HepG2 (cell line): ENCODE measurements around the gene METRN. TPM values are rescaled to one million over a fixed set of nuclear protein-coding genes. Genes with fewer than 3 reads are reported as not detected.
A peak's percentile ranks its signal among the peaks of the same experiment; 100 is the strongest.

ENCODE experiments used
- ATAC-seq: fragments of 200-7000 bp; cut with Tn5 transposase; 3 replicates; pipeline ENCODE4 v1.9.1; 2020; ENCODE audit warnings: mild to moderate bottlenecking, moderate library complexity
- BruUV-seq: library from RNA; stranded (reverse); fragments of 400-500 nt; replicated peaks from 2 replicates; lab custom pipeline; 2021; lab: Mats Ljungman, UMichigan
- CTCF ChIA-PET: fragments of 300-600 bp; formaldehyde crosslinking; extraction: SDS; loops from one replicate; lab custom pipeline; 2021; ENCODE audit warnings: low total read pairs, inconsistent platforms, low intra/inter-chr PET ratio; lab: Yijun Ruan, JAX
- POLR2A ChIA-PET: fragments of 350-600 bp; sonication (Branson Sonifier 250); formaldehyde crosslinking; loops from one replicate; lab custom pipeline; 2020; ENCODE audit warnings: antibody characterized with exemption, inconsistent platforms; lab: Yijun Ruan, JAX
- DNase-seq: peaks from one replicate; pipeline ENCODE4 v3.0.0-alpha.2; 2015; ENCODE audit warnings: low spot score
- FAIRE-seq: peaks from 3 replicates; lab custom pipeline; 2011; peaks lifted over from hg19 to GRCh38; lab: Jason Lieb, UNC
- H2AFZ ChIP-seq: one replicate; pipeline ENCODE4 v1.6.1; 2011; ENCODE audit warnings: low read length, inconsistent platforms
- H3K27ac ChIP-seq: fragments of 300-600 bp; 3 replicates; pipeline ENCODE4 v1.8.0; 2011; ENCODE audit warnings: mixed run types, mild to moderate bottlenecking, mixed read lengths, low read length, inconsistent platforms; ENCODE audit not compliant: insufficient read depth; ENCODE audit errors: extremely low read length
- H3K27me3 ChIP-seq, 2 experiments: fragments of 200-600 bp in 1 of 2; 2 replicates in 1 of 2; 3 replicates in 1 of 2; pipeline versions ENCODE4 v1.6.0 to v1.8.0; 2011; ENCODE audit warnings: low read length in 2 of 2, mild to moderate bottlenecking in 2 of 2, moderate library complexity in 2 of 2, inconsistent platforms in 1 of 2; ENCODE audit not compliant: insufficient read depth in 2 of 2, control insufficient read depth in 1 of 2
- H3K36me3 ChIP-seq, 2 experiments: fragments of 200-600 bp in 1 of 2; replicated peaks in 1 of 2; 2 replicates in 1 of 2; 3 replicates in 1 of 2; pipeline versions ENCODE4 v1.5.1 to v1.8.0; 2011; ENCODE audit warnings: low read length in 2 of 2, inconsistent platforms in 1 of 2; ENCODE audit not compliant: insufficient read depth in 2 of 2, control insufficient read depth in 1 of 2
- H3K4me1 ChIP-seq: 2 replicates; pipeline ENCODE4 v1.5.1; 2012; ENCODE audit warnings: low read length, inconsistent platforms; ENCODE audit not compliant: insufficient read depth
- H3K4me2 ChIP-seq: 2 replicates; pipeline ENCODE4 v1.6.0; 2011; ENCODE audit warnings: low read depth, low read length, inconsistent platforms
- H3K4me3 ChIP-seq, 3 experiments: fragments of 200-600 bp in 1 of 3; sonication (generic), shearing (Covaris generic) in 1 of 3; replicated peaks in 1 of 3; 2 replicates each; pipeline ENCODE4 v1.5.1; 2011 to 2016; ENCODE audit warnings: low read length in 3 of 3, inconsistent platforms in 2 of 3, low read depth in 2 of 3, mild to moderate bottlenecking in 2 of 3, control low read depth in 1 of 3, mixed read lengths in 1 of 3; ENCODE audit not compliant: insufficient read depth in 1 of 3
- H3K79me2 ChIP-seq: one replicate; pipeline ENCODE4 v1.6.1; 2011; ENCODE audit warnings: low read length, inconsistent platforms; ENCODE audit not compliant: insufficient read depth
- H3K9ac ChIP-seq: 2 replicates; pipeline ENCODE4 v1.6.0; 2011; ENCODE audit warnings: mild to moderate bottlenecking, low read depth, low read length, inconsistent platforms; ENCODE audit not compliant: insufficient read depth
- H3K9me3 ChIP-seq: 2 replicates; pipeline ENCODE4 v1.5.1; 2012; ENCODE audit warnings: mild to moderate bottlenecking, low read length
- H4K20me1 ChIP-seq: 2 replicates; pipeline ENCODE4 v1.6.0; 2011; ENCODE audit warnings: inconsistent platforms, mild to moderate bottlenecking, low read length, moderate library complexity; ENCODE audit not compliant: insufficient read depth
- AGO2 ChIP-seq: fragments of 200-400 bp; formaldehyde crosslinking; optimal IDR thresholded peaks from 2 replicates; pipeline ENCODE3; 2017; ENCODE audit warnings: mild to moderate bottlenecking, low read depth, low read length, moderate library complexity
- FUBP1 ChIP-seq: sonication (generic); formaldehyde crosslinking; IDR thresholded peaks from 2 replicates; pipeline ENCODE4 v1.5.1; 2020; ENCODE audit warnings: missing genetic modification reagents, mild to moderate bottlenecking, borderline replicate concordance
- GABPB1 ChIP-seq: IDR thresholded peaks from 2 replicates; pipeline ENCODE4 v1.6.1; 2016; ENCODE audit warnings: mild to moderate bottlenecking, missing genetic modification reagents, moderate library complexity, missing compliant biosample characterization
- SETDB1 ChIP-seq: sonication (generic); formaldehyde crosslinking; IDR thresholded peaks from 2 replicates; pipeline ENCODE4 v1.5.1; 2020; ENCODE audit warnings: missing genetic modification reagents, mild to moderate bottlenecking, borderline replicate concordance
- TAF15 ChIP-seq: fragments of 200-400 bp; formaldehyde crosslinking; IDR thresholded peaks from one replicate; pipeline ENCODE4 v1.6.1; 2018; ENCODE audit warnings: mild to moderate bottlenecking, low read depth, low read length; ENCODE audit not compliant: poor library complexity, severe bottlenecking
- TGIF2 ChIP-seq: IDR thresholded peaks from 2 replicates; pipeline ENCODE4 v1.6.1; 2016; ENCODE audit warnings: control low read depth, missing compliant biosample characterization
- ZBTB7A ChIP-seq: sonication (generic); formaldehyde crosslinking; IDR thresholded peaks from 2 replicates; pipeline ENCODE4 v1.8.0; 2022; ENCODE audit warnings: mild to moderate bottlenecking, missing genetic modification reagents
- ZNF180 ChIP-seq: sonication (generic); formaldehyde crosslinking; IDR thresholded peaks from 2 replicates; pipeline ENCODE4 v1.4.0; 2020; ENCODE audit warnings: low read depth, missing genetic modification reagents, borderline replicate concordance
- ZNF292 ChIP-seq: sonication (generic); formaldehyde crosslinking; IDR thresholded peaks from 2 replicates; pipeline ENCODE4 v1.8.1; 2022; ENCODE audit warnings: mild to moderate bottlenecking, low read depth, missing genetic modification reagents, borderline replicate concordance
- ZNF383 ChIP-seq: sonication (generic); formaldehyde crosslinking; IDR thresholded peaks from 2 replicates; pipeline ENCODE4 v1.4.0; 2020; ENCODE audit warnings: missing genetic modification reagents, mild to moderate bottlenecking, borderline replicate concordance
- ZNF615 ChIP-seq: sonication (generic); formaldehyde crosslinking; IDR thresholded peaks from 2 replicates; pipeline ENCODE4 v1.5.0; 2020; ENCODE audit warnings: mild to moderate bottlenecking, missing genetic modification reagents, borderline replicate concordance
- WGBS: methylation state at CpG from one replicate; pipeline ENCODE4 v1.1.6; 2017; ENCODE audit warnings: low lambda C conversion rate; 5-methylcytosine and 5-hydroxymethylcytosine counted together
- in situ Hi-C: cut with HindIII; loops from 2 replicates; pipeline ENCODE4 v1.10.0; 2017; ENCODE audit warnings: low pct_unique_long_range_greater_than_20kb; ENCODE audit not compliant: extremely low pct_ligation_motif_present
- intact Hi-C: fragments of 100-400 bp; cut with micrococcal nuclease; formaldehyde crosslinking; loops from one replicate; pipeline ENCODE4 v1.10.0; 2022; ENCODE audit not compliant: unreplicated experiment
- polyA plus RNA-seq, 8 experiments: library from polyadenylated mRNA; depleted of rRNA in 3 of 8; stranded (reverse) in 7 of 8; unstranded in 1 of 8; fragments of >200 nt; fragmentation: Illumina TruSeq in 4 of 8; extraction: Trizol in 4 of 8; gene quantifications; 2 replicates each; pipeline versions ENCODE4 v1.2.1 to v1.2.3, GENCODE V29; 2011 to 2016; ENCODE audit warnings: low read depth in 4 of 8, missing spikeins in 1 of 8, mixed read lengths in 1 of 8; ENCODE audit not compliant: insufficient read depth in 1 of 8
- total RNA-seq, 5 experiments: library from RNA; depleted of rRNA; stranded (reverse); fragments of >200 nt; fragmentation: Illumina TruSeq; extraction: Trizol; gene quantifications; 2 replicates each; pipeline ENCODE4 v1.2.3, GENCODE V29; 2016; ENCODE audit warnings: low read depth in 1 of 5
- TF ChIP-seq, protein P1 (sequence below): sonication (generic); formaldehyde crosslinking; IDR thresholded peaks from 2 replicates; pipeline ENCODE4 v1.4.0; 2020; ENCODE audit warnings: missing genetic modification reagents, borderline replicate concordance
- TF ChIP-seq, protein P2 (sequence below): sonication (generic); formaldehyde crosslinking; IDR thresholded peaks from 2 replicates; pipeline ENCODE4 v1.4.0; 2020; ENCODE audit warnings: mild to moderate bottlenecking, missing genetic modification reagents

The METRN gene
- total and polyA plus RNA-seq, 2 of the 13 experiments (the other 11 are each of a cell fraction or from before 2014, with no cell fraction given), result 25.5 to 46.1 TPM

DNA sequence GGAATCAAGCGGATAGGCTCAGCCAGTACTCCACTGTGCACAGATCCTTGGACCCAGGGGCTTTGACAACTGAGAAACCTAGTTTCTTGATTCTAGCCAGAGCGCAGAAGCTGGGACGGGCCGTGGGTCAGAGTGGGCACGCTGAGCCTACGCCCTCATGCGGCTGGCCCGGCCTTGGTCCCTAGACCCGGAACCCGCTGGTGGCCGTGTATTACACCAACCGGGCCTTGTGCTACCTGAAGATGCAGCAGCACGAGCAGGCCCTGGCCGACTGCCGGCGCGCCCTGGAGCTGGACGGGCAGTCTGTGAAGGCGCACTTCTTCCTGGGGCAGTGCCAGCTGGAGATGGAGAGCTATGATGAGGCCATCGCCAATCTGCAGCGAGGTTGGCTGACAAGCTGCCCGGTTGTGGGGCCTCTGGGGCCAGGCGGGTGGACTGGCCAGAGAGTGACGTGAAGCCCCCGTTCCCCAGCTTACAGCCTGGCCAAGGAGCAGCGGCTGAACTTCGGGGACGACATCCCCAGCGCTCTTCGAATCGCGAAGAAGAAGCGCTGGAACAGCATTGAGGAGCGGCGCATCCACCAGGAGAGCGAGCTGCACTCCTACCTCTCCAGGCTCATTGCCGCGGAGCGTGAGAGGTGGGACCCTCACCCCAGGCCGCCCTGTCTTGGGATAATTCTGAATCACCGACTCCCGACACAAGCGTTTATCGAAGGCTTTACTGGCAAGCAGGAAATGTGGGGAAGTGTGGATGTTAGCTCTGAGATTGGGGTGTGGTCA, 33.8 kb upstream of the METRN start (continued):
- TF ChIP-seq, protein P1, sequence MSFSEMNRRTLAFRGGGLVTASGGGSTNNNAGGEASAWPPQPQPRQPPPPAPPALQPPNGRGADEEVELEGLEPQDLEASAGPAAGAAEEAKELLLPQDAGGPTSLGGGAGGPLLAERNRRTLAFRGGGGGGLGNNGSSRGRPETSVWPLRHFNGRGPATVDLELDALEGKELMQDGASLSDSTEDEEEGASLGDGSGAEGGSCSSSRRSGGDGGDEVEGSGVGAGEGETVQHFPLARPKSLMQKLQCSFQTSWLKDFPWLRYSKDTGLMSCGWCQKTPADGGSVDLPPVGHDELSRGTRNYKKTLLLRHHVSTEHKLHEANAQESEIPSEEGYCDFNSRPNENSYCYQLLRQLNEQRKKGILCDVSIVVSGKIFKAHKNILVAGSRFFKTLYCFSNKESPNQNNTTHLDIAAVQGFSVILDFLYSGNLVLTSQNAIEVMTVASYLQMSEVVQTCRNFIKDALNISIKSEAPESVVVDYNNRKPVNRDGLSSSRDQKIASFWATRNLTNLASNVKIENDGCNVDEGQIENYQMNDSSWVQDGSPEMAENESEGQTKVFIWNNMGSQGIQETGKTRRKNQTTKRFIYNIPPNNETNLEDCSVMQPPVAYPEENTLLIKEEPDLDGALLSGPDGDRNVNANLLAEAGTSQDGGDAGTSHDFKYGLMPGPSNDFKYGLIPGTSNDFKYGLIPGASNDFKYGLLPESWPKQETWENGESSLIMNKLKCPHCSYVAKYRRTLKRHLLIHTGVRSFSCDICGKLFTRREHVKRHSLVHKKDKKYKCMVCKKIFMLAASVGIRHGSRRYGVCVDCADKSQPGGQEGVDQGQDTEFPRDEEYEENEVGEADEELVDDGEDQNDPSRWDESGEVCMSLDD (CRISPR knock-in tag), result no peak
- peak; percentile 54 for TF ChIP-seq GABPB1 (CRISPR knock-in tag)
- no peak for TF ChIP-seq TAF15
- TF ChIP-seq TGIF2, result no peak

- no peak for DNase-seq
- ChIA-PET CTCF (no interaction called here), POLR2A (interaction anchor here (0.6 to 4.4 kb wide), 5 partner anchors 8 to 311 kb away, joined by 3 to 34 read pairs (median 7); partner anchors contain the start of genes MRPL28 and WDR24)
- H3K27me3 ChIP-seq, result no peaks in the 10 kb centered on the region; a peak in 1 of 5 replicates
- 0 out of 2 replicates have a peak, but pooled peaks cover 3% of the 10 kb centered on the region for H4K20me1 ChIP-seq
- H3K27ac ChIP-seq, result no peak overlapping the region
- WGBS, result 92% methylated on average over 15 of the region's 28 CpGs
- intact Hi-C loops (no loop called here), in situ Hi-C loops (no loop called here)
- peaks cover 16% of the 10 kb centered on the region for H3K79me2 ChIP-seq
- FAIRE-seq, result no peak
- H3K36me3 ChIP-seq, result peaks cover 9 to 20% of the 10 kb centered on the region in 2 experiments; a peak in 4 of 5 replicates
- ATAC-seq, result no peak
- no peak overlapping the region for H2AFZ ChIP-seq
- H3K4me1 ChIP-seq, result peaks cover 27% of the 10 kb centered on the region
- H3K4me2 ChIP-seq, result peak overlapping the region; percentile 80
- no peak overlapping the region for H3K9ac ChIP-seq
- BruUV-seq, result TSS peak; percentile 62
- no peaks in the 10 kb centered on the region for H3K9me3 ChIP-seq
- H3K4me3 ChIP-seq, result peak overlapping the region in 2 of 3 experiments; percentile 85 to 88; a peak in 2 of 6 replicates
- TF ChIP-seq ZNF615 (CRISPR knock-in tag) (no peak), ZNF383 (CRISPR knock-in tag) (no peak), SETDB1 (CRISPR knock-in tag) (no peak), ZNF180 (CRISPR knock-in tag) (no peak), ZNF292 (CRISPR knock-in tag) (no peak), FUBP1 (no peak), ZBTB7A (CRISPR knock-in tag) (no peak), AGO2 (peak; percentile 75)
- TF ChIP-seq, protein P2, sequence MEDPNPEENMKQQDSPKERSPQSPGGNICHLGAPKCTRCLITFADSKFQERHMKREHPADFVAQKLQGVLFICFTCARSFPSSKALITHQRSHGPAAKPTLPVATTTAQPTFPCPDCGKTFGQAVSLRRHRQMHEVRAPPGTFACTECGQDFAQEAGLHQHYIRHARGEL (CRISPR knock-in tag), result no peak
Measured at GRCh38 chr16:681746-682427, 33.0 kb upstream of the METRN start.
